ENCODE results near the gene SETD2. TPM values are rescaled to one million over a fixed set of nuclear protein-coding genes. Genes with fewer than 3 reads are reported as not detected.

Gene SETD2
- total RNA-seq, 1 donor from 2014 or later: 53.2 TPM

DNA sequence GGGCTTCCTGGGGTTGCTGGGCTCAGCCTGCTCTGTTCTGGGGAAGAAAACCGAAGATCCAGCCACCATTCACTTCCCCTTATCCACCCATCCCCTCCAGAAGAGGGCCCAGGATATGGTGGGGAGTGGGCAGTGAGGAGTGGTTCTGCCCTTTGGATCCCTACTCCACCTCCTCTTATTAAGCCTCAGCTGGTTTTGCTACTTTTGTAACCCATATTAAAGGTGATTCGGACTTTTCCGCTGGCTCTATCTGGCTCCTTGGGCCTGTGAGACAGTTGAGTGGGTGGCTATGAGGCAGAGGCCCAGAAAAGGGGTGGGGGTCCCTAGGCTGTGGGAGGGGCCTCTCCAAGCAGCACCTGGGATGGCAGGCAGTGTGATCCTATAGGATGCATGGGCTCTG lies 150.7 kb downstream of the SETD2 start:
- Mint-ChIP-seq H3K9me3 (no peaks in the 10 kb centered on the region), H3K36me3 (peaks cover 17% of the 10 kb centered on the region), H3K4me1 (ENCODE audit: unreplicated experiment) (peaks cover 4% of the 10 kb centered on the region), H3K27ac (peak overlapping the region; percentile 44), H3K4me3 (no peak overlapping the region), H3K27me3 (no peaks in the 10 kb centered on the region)
- TF ChIP-seq CTCF (conservative IDR thresholded peaks at IDR 0.05): no peak
- no peak for DNase-seq (ENCODE audit: extremely low spot score, unreplicated experiment)

DNA sequence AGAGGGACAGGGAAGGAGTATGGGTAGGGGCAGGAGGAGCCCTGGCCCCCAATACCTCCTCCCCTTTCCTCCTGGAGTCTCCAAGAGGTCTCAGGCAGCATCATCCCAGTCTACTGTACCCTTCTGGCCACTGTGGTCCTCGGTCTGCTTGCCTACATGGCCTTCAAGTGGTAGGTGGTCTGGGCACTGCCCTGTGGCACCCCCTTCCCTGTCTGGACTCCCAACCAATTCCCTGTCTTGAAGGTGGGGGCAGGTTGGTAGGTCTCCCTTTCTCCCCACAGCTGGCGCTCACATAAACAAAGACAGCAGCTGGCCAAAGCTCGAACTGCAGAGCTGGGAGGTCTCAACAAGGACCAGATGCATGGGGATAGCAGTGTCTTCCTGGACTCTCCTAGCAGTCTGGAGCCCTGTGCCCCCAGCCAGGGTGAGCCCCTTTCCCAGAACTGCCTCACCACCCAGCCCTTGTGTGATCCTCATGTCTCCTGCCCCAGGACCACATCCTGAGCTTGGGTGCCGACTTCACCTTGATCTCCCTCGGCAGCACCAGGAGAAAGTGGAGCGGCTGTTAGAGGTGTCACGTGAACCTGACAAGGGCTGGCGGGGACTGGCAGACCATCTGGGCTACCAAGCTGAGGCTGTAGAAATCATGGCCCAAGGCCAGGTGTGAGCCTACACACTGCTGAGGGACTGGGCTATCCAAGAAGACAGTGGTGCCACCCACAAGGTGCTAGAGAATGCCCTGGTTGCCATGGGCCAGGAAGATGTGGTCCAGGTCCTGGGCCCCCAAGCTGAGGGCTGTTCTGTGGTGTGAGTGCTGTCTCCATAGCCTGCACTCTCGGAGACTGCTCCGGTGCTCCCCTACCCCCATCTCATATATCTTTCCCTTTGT lies 151.3 kb downstream of the SETD2 start:
- H3K36me3 Mint-ChIP-seq: peaks cover 17% of the 10 kb centered on the region
- no peak overlapping the region for H3K4me3 Mint-ChIP-seq
- H3K9me3 Mint-ChIP-seq: no peaks in the 10 kb centered on the region
- no peak for TF ChIP-seq CTCF (conservative IDR thresholded peaks at IDR 0.05)
- DNase-seq (ENCODE audit: extremely low spot score, unreplicated experiment): no peak
- H3K27ac Mint-ChIP-seq: peak overlapping the region; percentile 50
- peaks cover 4% of the 10 kb centered on the region for H3K4me1 Mint-ChIP-seq (ENCODE audit: unreplicated experiment)
- no peaks in the 10 kb centered on the region for H3K27me3 Mint-ChIP-seq

GRCh38 chr3:47011371-47011770 lies 152.5 kb downstream of the SETD2 start:
- Mint-ChIP-seq H3K27me3 (no peaks in the 10 kb centered on the region), H3K9me3 (no peaks in the 10 kb centered on the region), H3K4me1 (ENCODE audit: unreplicated experiment) (peaks cover 4% of the 10 kb centered on the region), H3K27ac (peak overlapping the region; percentile 59), H3K36me3 (peaks cover 12% of the 10 kb centered on the region), H3K4me3 (no peak overlapping the region)
- TF ChIP-seq CTCF (conservative IDR thresholded peaks at IDR 0.05): no peak
- DNase-seq (ENCODE audit: extremely low spot score, unreplicated experiment): no peak

DNA sequence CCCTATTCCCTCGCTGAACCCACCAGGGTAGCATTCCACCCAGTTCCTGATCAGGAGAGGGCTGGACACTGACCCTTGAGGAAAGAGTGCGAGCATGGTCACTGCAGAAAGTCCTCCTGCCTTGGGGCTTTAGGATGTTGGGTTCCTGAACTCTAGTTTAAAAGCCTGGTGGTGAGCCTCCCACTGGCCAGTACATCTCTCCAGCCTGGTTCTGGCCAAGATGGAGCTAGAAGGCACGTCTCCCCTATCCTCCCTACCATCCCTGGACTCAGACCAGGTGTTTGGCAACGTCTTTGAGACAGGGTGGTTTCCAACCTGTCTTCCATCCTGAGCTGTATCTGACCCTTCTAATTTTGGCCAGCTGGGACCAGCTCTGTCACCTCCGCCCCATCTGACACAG lies 153.0 kb downstream of the SETD2 start:
- H3K4me3 Mint-ChIP-seq: peak overlapping the region; percentile 82
- H3K27me3 Mint-ChIP-seq: no peaks in the 10 kb centered on the region
- peaks cover 4% of the 10 kb centered on the region for H3K4me1 Mint-ChIP-seq (ENCODE audit: unreplicated experiment)
- no peak for DNase-seq (ENCODE audit: extremely low spot score, unreplicated experiment)
- peak overlapping the region; percentile 93 for H3K27ac Mint-ChIP-seq
- no peak for TF ChIP-seq CTCF (conservative IDR thresholded peaks at IDR 0.05)
- H3K36me3 Mint-ChIP-seq: peaks cover 7% of the 10 kb centered on the region
- H3K9me3 Mint-ChIP-seq: no peaks in the 10 kb centered on the region

- Mint-ChIP-seq H3K4me1 (ENCODE audit: unreplicated experiment) (peaks cover 4% of the 10 kb centered on the region), H3K4me3 (peak overlapping the region; percentile 82), H3K27ac (peak overlapping the region; percentile 93), H3K9me3 (no peaks in the 10 kb centered on the region), H3K36me3 (peaks cover 5% of the 10 kb centered on the region), H3K27me3 (no peaks in the 10 kb centered on the region)
- DNase-seq (ENCODE audit: extremely low spot score, unreplicated experiment): peak; percentile 71
- no peak for TF ChIP-seq CTCF (conservative IDR thresholded peaks at IDR 0.05)
Measured at GRCh38 chr3:47010111-47010712, 153.7 kb downstream of the SETD2 start.
